Activated CD4-positive, alpha-beta T cell treated with anti-CD3 and anti-CD28 coated beads, Interleukin-2, Interleukin-4, amounts not matched to agents 100 ng/mL and 50 ng/mL, durations not matched to agents 16 hours and 8 hours (primary cell): ENCODE data around the gene DCBLD1.

Experiments used
- DNase-seq: peaks from one replicate; pipeline ENCODE4 v3.0.0-alpha.2; 2020; ENCODE audit warnings: low spot score

The DCBLD1 gene

GRCh38 chr6:117531346-117531745, 48.9 kb downstream of the DCBLD1 start:
- DNase-seq: no peak

DNA sequence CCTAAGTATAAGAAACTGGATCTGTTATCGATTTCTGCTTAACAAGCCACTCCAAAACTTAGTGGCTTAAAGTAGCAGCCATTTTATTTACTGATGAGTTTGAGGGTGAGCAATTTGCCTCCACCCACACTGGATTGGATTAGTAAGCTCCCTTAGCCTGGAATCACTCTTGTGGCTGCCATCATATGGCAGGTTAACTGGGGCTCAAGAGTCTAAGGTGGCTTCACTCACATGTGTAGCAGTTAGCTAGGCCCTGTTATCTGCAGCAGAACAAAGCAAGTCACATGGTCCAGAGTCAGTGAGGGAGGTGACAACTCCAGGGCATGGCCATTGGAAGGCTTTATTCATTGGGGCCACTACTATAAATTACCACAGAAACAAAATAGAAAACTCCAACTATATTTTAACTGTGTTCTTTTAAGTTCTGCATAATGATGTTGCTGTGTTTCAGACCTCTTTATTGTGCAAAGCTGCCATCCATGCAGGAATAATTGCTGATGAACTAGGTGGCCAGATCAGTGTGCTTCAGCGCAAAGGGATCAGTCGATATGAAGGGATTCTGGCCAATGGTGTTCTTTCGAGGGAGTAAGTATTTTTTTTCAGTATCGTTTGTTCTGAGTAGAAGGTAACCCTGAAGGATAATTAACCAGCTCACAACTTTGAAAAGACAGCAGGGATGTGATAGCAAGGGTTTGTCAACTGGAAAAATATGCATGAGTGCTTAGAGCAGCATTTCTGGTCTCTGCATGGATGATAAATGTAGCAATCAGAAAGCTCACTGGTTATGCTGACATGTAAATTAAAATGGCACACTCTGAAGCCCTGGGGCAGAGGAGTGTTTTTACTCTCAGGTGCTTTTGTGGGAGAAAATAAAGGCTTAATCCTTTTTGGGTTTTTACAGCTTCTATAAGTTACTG, 49.6 kb downstream of the DCBLD1 start:
- no peak for DNase-seq

DNA sequence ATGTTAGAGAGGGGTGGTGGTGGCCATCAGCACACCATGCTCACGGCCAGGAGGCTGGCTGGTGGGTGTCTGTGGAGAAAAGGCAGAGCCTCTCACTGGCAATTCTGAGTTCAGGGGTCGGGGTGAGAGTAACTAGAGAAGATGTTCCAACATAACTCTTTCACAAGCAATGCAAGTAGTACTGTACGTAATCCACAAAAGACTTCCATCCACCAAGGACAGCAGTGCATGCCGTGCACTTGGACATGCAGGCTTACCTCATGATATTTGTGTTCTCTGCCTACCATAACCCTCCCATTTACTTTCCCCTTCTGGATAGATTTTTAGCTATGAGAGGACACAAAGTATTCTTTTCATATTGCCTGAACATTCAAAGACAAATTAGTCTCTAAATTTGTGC, 51.3 kb downstream of the DCBLD1 start:
- no peak for DNase-seq

- no peak for DNase-seq
Observed at GRCh38 chr6:117534974-117535373, 52.5 kb downstream of the DCBLD1 start.

DNA sequence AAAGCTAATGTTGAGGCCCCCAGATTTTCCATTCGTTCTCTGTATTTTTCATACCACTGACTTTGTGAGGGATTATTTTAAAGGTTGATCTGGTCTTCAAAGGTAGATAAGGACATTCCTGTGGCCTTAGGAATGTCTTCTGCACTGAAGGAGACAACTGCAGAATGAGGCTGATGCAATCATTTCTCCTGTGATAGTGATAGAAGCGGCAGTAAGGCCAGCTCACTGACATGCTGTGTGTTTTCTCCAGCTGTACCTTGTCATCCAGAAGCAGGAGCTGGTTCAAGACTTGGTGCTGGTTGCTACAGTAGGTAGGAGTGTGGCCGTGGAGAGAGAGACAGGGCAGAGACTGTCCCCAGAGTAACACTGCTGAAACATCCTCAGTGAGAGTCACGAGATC, 53.8 kb downstream of the DCBLD1 start:
- DNase-seq: no peak

DNA sequence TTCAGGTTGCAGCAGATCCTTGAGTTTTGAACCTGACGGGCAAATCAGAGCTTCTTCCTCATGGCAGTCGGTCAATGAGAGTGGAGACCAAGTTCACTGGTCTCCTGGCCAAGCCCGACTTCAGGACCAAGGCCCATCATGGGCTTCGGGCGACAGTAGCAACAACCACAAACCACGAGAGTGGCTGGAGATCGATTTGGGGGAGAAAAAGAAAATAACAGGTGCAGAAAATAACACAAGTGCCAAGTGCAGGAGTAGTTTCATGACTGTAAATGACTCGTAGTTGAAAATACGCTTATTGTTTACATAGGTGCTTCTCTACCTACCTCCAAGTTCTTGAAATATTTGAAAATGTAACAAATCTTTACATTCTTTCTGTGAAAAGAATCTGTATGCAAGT, 56.1 kb downstream of the DCBLD1 start:
- no peak for DNase-seq

DNA sequence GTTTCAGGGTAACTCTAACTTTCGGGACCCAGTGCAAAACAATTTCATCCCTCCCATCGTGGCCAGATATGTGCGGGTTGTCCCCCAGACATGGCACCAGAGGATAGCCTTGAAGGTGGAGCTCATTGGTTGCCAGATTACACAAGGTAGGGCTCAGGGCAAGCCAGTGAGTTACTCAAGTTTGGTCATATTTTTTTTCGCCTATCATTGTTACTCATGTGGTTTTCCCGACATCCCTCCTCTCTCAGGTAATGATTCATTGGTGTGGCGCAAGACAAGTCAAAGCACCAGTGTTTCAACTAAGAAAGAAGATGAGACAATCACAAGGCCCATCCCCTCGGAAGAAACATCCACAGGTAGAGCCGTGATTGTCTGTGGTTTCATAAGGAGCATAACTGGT, 58.2 kb downstream of the DCBLD1 start:
- no peak for DNase-seq

DNA sequence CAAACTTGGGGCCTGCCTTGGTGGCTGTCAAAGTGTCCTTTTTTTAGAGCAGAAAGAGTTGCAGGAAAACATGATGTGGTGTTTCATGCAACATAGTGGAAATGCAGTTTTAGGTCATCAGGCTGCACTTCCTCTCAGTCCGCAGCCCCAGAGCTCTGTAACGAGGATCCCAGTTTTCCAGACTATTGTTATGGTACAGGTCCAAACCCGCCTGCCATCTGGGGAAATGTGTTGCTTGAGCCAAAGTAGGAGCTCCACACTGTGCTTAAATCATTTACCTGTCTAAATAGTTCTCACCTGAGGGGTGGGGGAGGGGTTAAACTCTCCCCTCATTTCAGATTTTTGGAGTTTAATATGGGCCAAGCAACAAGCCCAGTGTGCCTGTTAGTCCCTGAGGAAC, 60.0 kb downstream of the DCBLD1 start:
- DNase-seq: no peak

DNA sequence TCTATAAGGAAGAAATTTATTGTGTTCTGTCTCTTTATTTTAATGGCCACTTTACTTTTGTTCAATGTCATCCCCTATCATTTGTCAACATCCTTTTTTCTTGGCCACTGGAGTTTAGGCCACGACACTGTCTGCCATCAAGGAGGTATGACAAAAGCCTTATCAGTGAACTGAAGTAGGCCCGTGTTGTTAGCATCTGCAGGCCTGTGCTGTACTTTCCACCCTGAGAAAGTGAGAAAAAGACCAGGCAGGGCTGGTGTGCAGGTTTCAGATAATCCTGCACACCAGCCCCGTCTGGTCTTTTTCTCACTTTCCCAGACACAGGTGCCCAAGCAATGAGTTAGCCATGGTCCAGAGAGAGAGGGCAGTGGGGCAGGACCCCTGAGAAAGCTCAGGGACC, 62.2 kb downstream of the DCBLD1 start:
- no peak for DNase-seq

- DNase-seq: no peak
Observed at GRCh38 chr6:117545161-117545595, 62.7 kb downstream of the DCBLD1 start.

- DNase-seq: no peak
Observed at GRCh38 chr6:117546674-117547073, 64.2 kb downstream of the DCBLD1 start.

GRCh38 chr6:117547688-117548621, 65.5 kb downstream of the DCBLD1 start:
- peak; percentile 32 for DNase-seq

DNA sequence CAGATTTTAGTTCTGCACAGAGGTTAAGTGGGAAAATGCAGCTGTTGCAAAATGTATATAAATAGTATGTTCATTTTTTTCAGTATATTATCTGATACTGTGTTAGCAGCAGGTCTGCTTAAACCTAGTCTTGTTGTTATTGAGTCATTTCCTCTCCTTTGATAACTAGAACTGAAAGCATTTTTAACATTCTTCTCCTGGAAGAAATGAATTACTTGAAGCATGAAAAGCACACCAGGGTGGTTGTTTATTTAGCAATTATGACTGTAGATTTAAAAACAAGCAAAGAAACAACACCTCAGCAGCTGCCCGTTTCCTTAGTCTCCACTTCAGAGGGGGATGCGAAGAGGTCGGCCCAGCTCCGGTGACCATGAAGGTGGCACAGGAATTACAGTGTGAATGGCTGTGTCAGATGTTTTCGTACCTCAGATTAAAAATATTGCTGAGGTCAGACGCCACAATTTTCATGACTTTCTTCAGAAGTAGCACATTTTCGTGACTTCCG, 66.4 kb downstream of the DCBLD1 start:
- peak; percentile 62 for DNase-seq

- no peak for DNase-seq
Observed at GRCh38 chr6:117549611-117550010, 67.1 kb downstream of the DCBLD1 start.

GRCh38 chr6:117550078-117550600, 67.7 kb downstream of the DCBLD1 start:
- DNase-seq: no peak

DNA sequence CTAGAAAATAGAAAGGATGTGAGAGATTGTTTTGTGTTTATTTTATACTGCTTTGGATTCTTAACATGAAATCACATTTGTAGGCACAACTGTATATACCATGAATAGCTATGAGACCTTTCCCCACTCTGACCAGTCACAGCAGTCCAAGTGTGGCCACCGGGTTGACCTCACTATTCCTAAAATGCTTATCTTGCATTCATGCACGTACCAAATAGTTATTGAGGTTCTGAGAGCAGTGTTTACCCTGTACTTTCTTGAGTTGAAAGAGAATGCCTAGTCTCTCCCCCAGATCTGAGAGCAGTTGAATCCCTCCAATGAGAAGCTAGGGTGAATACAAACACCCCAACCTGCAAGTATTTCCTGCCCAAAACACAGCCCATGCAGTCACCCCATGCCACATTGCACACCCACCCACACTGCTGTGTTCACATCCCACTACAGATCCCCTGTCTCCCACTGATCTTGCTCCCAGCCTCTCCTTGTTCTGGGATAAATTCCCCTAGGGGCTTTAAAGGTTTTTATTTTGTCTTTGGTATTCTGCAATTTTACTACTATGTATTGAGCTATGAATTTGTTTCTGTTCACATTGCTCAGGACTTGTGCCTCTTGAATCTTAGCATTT, 68.3 kb downstream of the DCBLD1 start:
- no peak for DNase-seq

- no peak for DNase-seq
Observed at GRCh38 chr6:117552618-117553017, 70.1 kb downstream of the DCBLD1 start.

DNA sequence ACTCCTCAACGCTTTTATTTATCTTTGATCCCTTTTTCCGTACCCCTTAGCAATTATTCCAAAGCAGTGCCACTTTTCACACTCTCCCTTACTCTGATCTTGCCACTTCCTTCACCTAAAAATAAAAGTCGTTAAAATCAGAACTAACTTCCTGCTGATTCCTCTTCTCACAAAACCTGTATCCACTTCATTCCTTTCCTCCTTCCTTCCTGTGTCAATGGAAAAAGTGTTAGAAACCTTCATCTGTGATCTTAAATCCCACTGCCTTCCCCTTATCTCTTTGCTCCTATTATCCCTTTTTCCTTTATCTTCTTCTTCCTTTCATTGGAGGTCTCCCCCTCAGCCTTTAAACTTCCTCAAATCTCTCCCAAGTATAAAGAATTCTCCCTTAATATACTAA, 70.7 kb downstream of the DCBLD1 start:
- no peak for DNase-seq

DNA sequence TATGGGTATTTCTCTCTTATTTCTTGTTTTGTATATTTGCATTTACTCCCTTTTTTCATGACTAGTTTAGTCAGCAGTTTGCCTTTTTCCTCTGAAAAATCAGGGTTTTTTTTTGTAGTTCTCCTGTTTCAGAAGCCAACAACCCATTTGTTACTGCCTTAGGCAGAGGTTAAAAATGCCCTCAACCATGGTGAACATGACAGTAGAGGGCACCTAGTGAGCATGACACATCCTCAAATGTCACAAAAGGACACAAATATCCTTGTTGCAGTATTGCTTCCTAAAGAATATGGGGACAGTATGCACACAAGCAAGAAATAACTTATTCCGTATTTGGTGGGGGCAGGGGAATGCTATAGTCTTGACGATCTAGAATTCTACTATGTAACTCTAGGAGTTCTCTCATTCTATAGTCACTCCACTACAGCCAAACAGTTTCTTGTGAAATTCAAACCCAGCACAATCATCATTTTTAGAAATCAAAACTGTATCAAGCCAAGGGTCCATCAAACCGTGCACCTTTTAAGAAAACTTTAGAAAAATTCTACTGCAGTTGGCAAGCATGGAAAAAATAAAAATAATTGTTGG, 72.9 kb downstream of the DCBLD1 start:
- no peak for DNase-seq

DNA sequence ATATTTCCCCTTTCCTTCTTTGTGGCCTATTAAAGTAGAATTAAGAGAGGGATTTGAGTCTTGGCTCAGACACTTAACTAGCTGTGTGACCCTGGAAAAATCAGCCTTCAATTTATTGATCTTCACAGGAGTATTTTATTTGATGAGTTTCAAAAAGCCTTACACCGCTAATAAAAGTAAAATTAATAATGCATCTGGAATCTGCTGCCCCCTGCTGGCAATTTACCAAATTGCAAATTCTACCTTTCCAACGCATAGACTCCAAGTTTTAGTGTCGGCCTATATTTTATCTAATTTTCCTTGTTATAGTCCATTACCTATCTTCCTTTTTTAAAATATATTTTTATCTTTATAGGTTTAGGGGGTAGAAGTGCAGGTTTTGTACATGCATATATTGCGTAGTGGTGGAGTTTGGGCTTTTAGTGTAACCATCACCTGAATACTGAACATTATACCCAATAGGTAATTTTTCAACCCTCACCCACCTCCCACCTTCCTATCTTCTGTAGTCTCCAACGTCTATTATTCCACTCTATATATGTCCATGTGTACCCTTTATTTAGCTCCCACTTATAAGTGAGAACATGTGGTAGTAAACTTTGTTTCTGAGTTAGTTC, 73.5 kb downstream of the DCBLD1 start:
- peak; percentile 50 for DNase-seq

GRCh38 chr6:117557951-117558350, 75.5 kb downstream of the DCBLD1 start:
- no peak for DNase-seq
